IMR-90 (cell line): ENCODE data around the gene TMUB2. TPM values are rescaled to one million over a fixed set of nuclear protein-coding genes. Genes with fewer than 3 reads are reported as not detected.

ENCODE experiments used
- ATAC-seq: fragments of 200-7000 bp; cut with Tn5 transposase; 2 replicates; pipeline ENCODE4 v1.9.1; 2020; ENCODE audit warnings: low read depth, mild to moderate bottlenecking, moderate library complexity
- Bru-seq: library from RNA; stranded (reverse); fragments of 400-500 nt; gene quantifications from one replicate; lab custom pipeline; 2021; lab: Mats Ljungman, UMichigan
- BruChase-seq, 2 experiments: library from RNA; stranded (reverse); fragments of 400-500 nt; gene quantifications; one replicate each; lab custom pipeline; 2021; lab: Mats Ljungman, UMichigan
- BruUV-seq: library from RNA; stranded (reverse); fragments of 400-500 nt; replicated peaks from 2 replicates; lab custom pipeline; 2021; lab: Mats Ljungman, UMichigan
- CTCF ChIA-PET: fragments of 300-600 bp; formaldehyde crosslinking; extraction: SDS; loops from one replicate; lab custom pipeline; 2021; ENCODE audit warnings: antibody characterized with exemption; lab: Yijun Ruan, JAX
- POLR2A ChIA-PET: fragments of 300-600 bp; sonication (Branson Sonifier 250); formaldehyde crosslinking; loops from one replicate; lab custom pipeline; 2022; ENCODE audit warnings: antibody characterized with exemption; ENCODE audit not compliant: unreplicated experiment; lab: Charles Lee
- DNase-seq: peaks from one replicate; pipeline ENCODE4 v3.0.0; 2013
- H2AFZ ChIP-seq: replicated peaks from 2 replicates; pipeline ENCODE3; 2013; ENCODE audit warnings: low read length, mild to moderate bottlenecking; ENCODE audit not compliant: poor library complexity
- H2AK5ac ChIP-seq: 2 replicates; pipeline ENCODE4 v1.6.1; 2013; ENCODE audit warnings: low read depth, low read length, inconsistent platforms
- H2AK9ac ChIP-seq: replicated peaks from 2 replicates; pipeline ENCODE3; 2013; ENCODE audit warnings: mild to moderate bottlenecking, low read depth, low read length, moderate library complexity; ENCODE audit not compliant: poor library complexity
- H2BK120ac ChIP-seq: 2 replicates; pipeline ENCODE4 v1.6.1; 2013; ENCODE audit warnings: low read depth, low read length, inconsistent platforms
- H2BK15ac ChIP-seq: 3 replicates; pipeline ENCODE4 v1.6.1; 2013; ENCODE audit warnings: low read depth, low read length, inconsistent platforms
- H2BK20ac ChIP-seq: 2 replicates; pipeline ENCODE4 v1.6.1; 2013; ENCODE audit warnings: low read depth, mild to moderate bottlenecking, inconsistent platforms, low read length, moderate library complexity
- H2BK5ac ChIP-seq: 2 replicates; pipeline ENCODE4 v1.6.1; 2013; ENCODE audit warnings: mild to moderate bottlenecking, low read depth, low read length, inconsistent platforms; ENCODE audit not compliant: poor library complexity, severe bottlenecking
- H3K14ac ChIP-seq: replicated peaks from 2 replicates; pipeline ENCODE4 v1.6.1; 2013; ENCODE audit warnings: low read depth, low read length, inconsistent platforms
- H3K18ac ChIP-seq: 2 replicates; pipeline ENCODE4 v1.6.1; 2013; ENCODE audit warnings: low read depth, low read length, control low read depth
- H3K23ac ChIP-seq: 2 replicates; pipeline ENCODE4 v1.6.1; 2013; ENCODE audit warnings: low read depth, low read length, inconsistent platforms
- H3K27ac ChIP-seq: 2 replicates; pipeline ENCODE4 v1.5.1; 2013; ENCODE audit warnings: mild to moderate bottlenecking, control low read depth, low read length; ENCODE audit not compliant: insufficient read depth
- H3K27me3 ChIP-seq: 2 replicates; pipeline ENCODE4 v1.6.1; 2013; ENCODE audit warnings: low read length; ENCODE audit not compliant: control insufficient read depth, insufficient read depth
- H3K36me3 ChIP-seq: 2 replicates; pipeline ENCODE4 v1.6.1; 2013; ENCODE audit warnings: low read length, mixed read lengths; ENCODE audit not compliant: control insufficient read depth, insufficient read depth
- H3K4ac ChIP-seq: 2 replicates; pipeline ENCODE4 v1.6.1; 2013; ENCODE audit warnings: low read depth, low read length, inconsistent platforms
- H3K4me1 ChIP-seq: 2 replicates; pipeline ENCODE4 v1.6.1; 2013; ENCODE audit warnings: low read length, mixed read lengths; ENCODE audit not compliant: control insufficient read depth, insufficient read depth
- H3K4me2 ChIP-seq: 2 replicates; pipeline ENCODE4 v1.6.1; 2013; ENCODE audit warnings: low read depth, mild to moderate bottlenecking, control low read depth, low read length, moderate library complexity
- H3K4me3 ChIP-seq: 2 replicates; pipeline ENCODE4 v1.5.1; 2013; ENCODE audit warnings: low read depth, mild to moderate bottlenecking, control low read depth, low read length, moderate library complexity; ENCODE audit not compliant: insufficient read depth
- H3K56ac ChIP-seq: 2 replicates; pipeline ENCODE4 v1.6.1; 2013; ENCODE audit warnings: low read length, inconsistent platforms; ENCODE audit not compliant: insufficient read depth; ENCODE audit errors: extremely low read depth
- H3K79me1 ChIP-seq, 2 experiments: 2 replicates each; pipeline ENCODE4 v1.6.1; 2013; ENCODE audit warnings: low read length in 2 of 2, inconsistent platforms in 1 of 2, low read depth in 1 of 2
- H3K9ac ChIP-seq: 2 replicates; pipeline ENCODE4 v1.6.1; 2013; ENCODE audit warnings: low read depth, low read length, control low read depth
- H3K9me1 ChIP-seq: 2 replicates; pipeline ENCODE4 v1.6.1; 2013; ENCODE audit warnings: low read length, inconsistent platforms; ENCODE audit not compliant: insufficient read depth
- H3K9me3 ChIP-seq: 2 replicates; pipeline ENCODE4 v1.6.1; 2013; ENCODE audit warnings: low read length; ENCODE audit not compliant: control insufficient read depth, insufficient read depth
- H4K20me1 ChIP-seq: 2 replicates; pipeline ENCODE4 v1.6.1; 2013; ENCODE audit warnings: low read length, inconsistent platforms; ENCODE audit not compliant: insufficient read depth
- H4K5ac ChIP-seq: 2 replicates; pipeline ENCODE4 v1.6.1; 2013; ENCODE audit warnings: mild to moderate bottlenecking, low read depth, low read length, control low read depth
- H4K8ac ChIP-seq, 2 experiments: 2 replicates each; pipeline ENCODE4 v1.6.1; 2013; ENCODE audit warnings: low read depth in 2 of 2, low read length in 2 of 2, control low read depth in 1 of 2, inconsistent platforms in 1 of 2
- H4K91ac ChIP-seq: 2 replicates; pipeline ENCODE4 v1.6.1; 2013; ENCODE audit warnings: low read depth, low read length, inconsistent platforms; ENCODE audit not compliant: insufficient read depth
- CEBPB ChIP-seq: IDR thresholded peaks from 2 replicates; pipeline ENCODE4 v1.6.1; 2012; ENCODE audit warnings: low read depth, low read length, improper control_type of control experiment
- ELK1 ChIP-seq: fragments of 150-350 bp; IDR thresholded peaks from 2 replicates; pipeline ENCODE4 v1.6.1; 2016; ENCODE audit warnings: low read depth, mild to moderate bottlenecking, low read length, moderate library complexity, borderline replicate concordance
- FOS ChIP-seq: fragments of 150-350 bp; IDR thresholded peaks from 2 replicates; pipeline ENCODE4 v1.6.1; 2016; ENCODE audit warnings: low read depth, low read length
- MAZ ChIP-seq: IDR thresholded peaks from 2 replicates; pipeline ENCODE4 v1.6.1; 2012; ENCODE audit warnings: low read depth, mild to moderate bottlenecking, low read length, improper control_type of control experiment, moderate library complexity, borderline replicate concordance
- MXI1 ChIP-seq: IDR thresholded peaks from 2 replicates; pipeline ENCODE4 v1.6.1; 2012; ENCODE audit warnings: low read depth, mild to moderate bottlenecking, low read length, moderate library complexity, borderline replicate concordance
- POLR2A ChIP-seq: IDR thresholded peaks from 2 replicates; pipeline ENCODE4 v1.6.1; 2012; ENCODE audit warnings: mild to moderate bottlenecking, low read depth, low read length
- RAD21 ChIP-seq: IDR thresholded peaks from 2 replicates; pipeline ENCODE4 v1.6.1; 2012; ENCODE audit warnings: low read length, improper control_type of control experiment
- SMC3 ChIP-seq: fragments of 150-350 bp; IDR thresholded peaks from 2 replicates; pipeline ENCODE4 v1.6.1; 2016; ENCODE audit warnings: low read depth, mild to moderate bottlenecking, antibody characterized with exemption, low read length, moderate library complexity
- WGBS, 2 experiments: methylation state at CpG; one replicate each; pipeline versions ENCODE4 v1.1.5 to v1.1.7; 2013; ENCODE audit warnings: missing lambda C conversion rate in 2 of 2; ENCODE audit not compliant: insufficient read length in 1 of 2; ENCODE audit errors: extremely low coverage in 2 of 2; 5-methylcytosine and 5-hydroxymethylcytosine counted together
- dilution Hi-C: fragments of 300-500 bp; cut with HindIII; formaldehyde crosslinking; loops from one replicate; pipeline ENCODE4 v1.14.3; 2018; ENCODE audit warnings: low sequenced_read_pairs; ENCODE audit not compliant: unreplicated experiment
- in situ Hi-C: fragments of 300-500 bp; cut with MboI; formaldehyde crosslinking; loops from 3 replicates; pipeline ENCODE4 v1.14.3; 2019; ENCODE audit warnings: low sequenced_read_pairs, inconsistent platforms, mixed read lengths
- intact Hi-C: fragments of 100-400 bp; cut with micrococcal nuclease; formaldehyde crosslinking; loops from 2 replicates; pipeline ENCODE4 v1.10.0; 2022
- long read RNA-seq: library from polyadenylated mRNA; unstranded; transcript quantifications from one replicate; pipeline ENCODE4 v2.0.0, GENCODE V29; 2021; ENCODE audit not compliant: unreplicated experiment
- polyA plus RNA-seq, 3 experiments: library from polyadenylated mRNA; depleted of rRNA; stranded (reverse); fragments of >200 nt; gene quantifications; 2 replicates each; pipeline ENCODE4 v1.2.3, GENCODE V29; 2012; ENCODE audit warnings: low replicate concordance in 1 of 3
- total RNA-seq: library from RNA; depleted of rRNA; stranded (reverse); fragments of >200 nt; gene quantifications from 2 replicates; pipeline ENCODE4 v1.2.3, GENCODE V29; 2012; rRNA removed

The TMUB2 gene
- 16.5 and 17.8 TPM in 2 replicates for total RNA-seq
- 42.5 and 43.6 TPM in 2 replicates for polyA plus RNA-seq (2012; rRNA removed)
- 20.7 and 37.7 TPM in 2 replicates for polyA plus RNA-seq (2012; cell fraction: cytosol; rRNA removed)
- polyA plus RNA-seq (2012; cell fraction: nucleus; rRNA removed; ENCODE audit: low replicate concordance): 191 and 195 TPM in 2 replicates
- Bru-seq, nascent RNA: percentile 73 among the genes with signal in this experiment
- percentile 85 among the genes with signal in this experiment for BruChase-seq, experiment 1, labeled RNA remaining after a 6-hour chase
- BruChase-seq, experiment 2, labeled RNA remaining after a 2-hour chase: percentile 82 among the genes with signal in this experiment
- long read RNA-seq, transcript TMUB2-201 (3 exons, 2,418 nt): major isoform, 7 of 49 reads
- long read RNA-seq, partial matches to known transcripts: 23 of 49 reads
- long read RNA-seq, other reads (novel, unspliced or antisense): 16 of 49 reads

- peaks cover 30 to 73% of the 10 kb centered on the region in 2 experiments for H3K79me1 ChIP-seq
- peak within 1 kb of the TSS; percentile 98 for H3K9ac ChIP-seq
- H2BK20ac ChIP-seq: peak within 1 kb of the TSS; percentile 97
- DNase-seq (peak; percentile 100), ATAC-seq (peak; percentile 98)
- H2AK9ac ChIP-seq: peak within 1 kb of the TSS; percentile 97
- peak within 1 kb of the TSS; percentile 99 for H3K4ac ChIP-seq
- H2BK5ac ChIP-seq: peak within 1 kb of the TSS; percentile 97
- peak within 1 kb of the TSS; percentile 91 for H3K4me2 ChIP-seq
- in situ Hi-C loops (no loop called here), dilution Hi-C loops (no loop called here), intact Hi-C loops (no loop called here)
- H4K5ac ChIP-seq: peak within 1 kb of the TSS; percentile 98
- no peak for TF ChIP-seq SMC3
- TF ChIP-seq FOS: peak; percentile 37; the same call in 1 of the 2 replicates
- TF ChIP-seq CEBPB: peak; percentile 88
- no peak; the same call in 1 of the 2 replicates for TF ChIP-seq RAD21
- TF ChIP-seq MAZ: peak; percentile 92; the same call in 1 of the 2 replicates
- TF ChIP-seq POLR2A: peak; percentile 69
- peak; percentile 17; the same call in 1 of the 2 replicates for TF ChIP-seq MXI1
- no peak for TF ChIP-seq ELK1
- no peaks in the 10 kb centered on the region for H3K27me3 ChIP-seq
- H4K8ac ChIP-seq: peak within 1 kb of the TSS; percentile 97 to 100
- peaks cover 2% of the 10 kb centered on the region; the same call in 1 of the 2 replicates for H3K4me1 ChIP-seq
- peak within 1 kb of the TSS; percentile 96 for H2AFZ ChIP-seq
- peak within 1 kb of the TSS; percentile 99 for H2BK120ac ChIP-seq
- 0% methylated on average over 29 of the region's 50 CpGs; no CpG with 5 or more reads in 1 of the 2 experiments for WGBS, 2 experiments
- H3K9me3 ChIP-seq: no peaks in the 10 kb centered on the region
- no TSS peak for BruUV-seq
- H2BK15ac ChIP-seq: peak within 1 kb of the TSS; percentile 98; the same call in 2 of the 3 replicates
- peak within 1 kb of the TSS; percentile 99 for H3K23ac ChIP-seq
- peak within 1 kb of the TSS; percentile 89 for H2AK5ac ChIP-seq
- peaks cover 30% of the 10 kb centered on the region for H3K36me3 ChIP-seq
- H3K4me3 ChIP-seq: peak within 1 kb of the TSS; percentile 79
- H4K91ac ChIP-seq: peak within 1 kb of the TSS; percentile 100
- CTCF ChIA-PET: interaction anchor here (2.2 kb wide), 1 partner anchor 18 kb away, joined by 7 read pairs; no protein-coding TSS in a partner anchor
- 0 out of 2 replicates have a peak, but pooled peaks cover 4% of the 10 kb centered on the region for H3K9me1 ChIP-seq
- peak within 1 kb of the TSS; percentile 100 for H3K14ac ChIP-seq
- H3K56ac ChIP-seq: peak within 1 kb of the TSS; percentile 100
- POLR2A ChIA-PET: interaction anchor here (0.5 to 0.7 kb wide), 3 partner anchors 13 to 142 kb away, joined by 4 to 5 read pairs (median 4); no protein-coding TSS in a partner anchor
- H3K27ac ChIP-seq: peak within 1 kb of the TSS; percentile 96
- H3K18ac ChIP-seq: peak within 1 kb of the TSS; percentile 98
- peaks cover 7% of the 10 kb centered on the region for H4K20me1 ChIP-seq
Observed at GRCh38 chr17:44186307-44187130, at the start of gene TMUB2. Gene TMUB2, plus strand, starts transcription at chr17:44186972. Its CDS starts 737 bp downstream, at chr17:44187709.
